Cardiac fibroblast (primary cell): ENCODE data around the gene LMBR1L.
A peak's percentile ranks its signal among the peaks of the same experiment; 100 is the strongest.

Source experiments
- DNase-seq, 2 donors: peaks; one replicate each; pipeline versions ENCODE4 v3.0.0 to v3.0.0-alpha.2; 2010; ENCODE audit warnings: low read depth in 2 of 2
- H3K4me3 ChIP-seq, 2 donors: replicated peaks in 1 of 2; 1 replicate in 1 of 2; 2 replicates in 1 of 2; pipeline ENCODE4 v1.5.1; 2011; ENCODE audit warnings: low read depth in 2 of 2, low read length in 2 of 2, mild to moderate bottlenecking in 2 of 2, moderate library complexity in 1 of 2
- TF ChIP-seq, protein P1 (sequence below): IDR thresholded peaks from one replicate; pipeline ENCODE4 v1.5.1; 2011; ENCODE audit warnings: low read depth, mild to moderate bottlenecking, low read length, inconsistent platforms

Gene LMBR1L

DNA sequence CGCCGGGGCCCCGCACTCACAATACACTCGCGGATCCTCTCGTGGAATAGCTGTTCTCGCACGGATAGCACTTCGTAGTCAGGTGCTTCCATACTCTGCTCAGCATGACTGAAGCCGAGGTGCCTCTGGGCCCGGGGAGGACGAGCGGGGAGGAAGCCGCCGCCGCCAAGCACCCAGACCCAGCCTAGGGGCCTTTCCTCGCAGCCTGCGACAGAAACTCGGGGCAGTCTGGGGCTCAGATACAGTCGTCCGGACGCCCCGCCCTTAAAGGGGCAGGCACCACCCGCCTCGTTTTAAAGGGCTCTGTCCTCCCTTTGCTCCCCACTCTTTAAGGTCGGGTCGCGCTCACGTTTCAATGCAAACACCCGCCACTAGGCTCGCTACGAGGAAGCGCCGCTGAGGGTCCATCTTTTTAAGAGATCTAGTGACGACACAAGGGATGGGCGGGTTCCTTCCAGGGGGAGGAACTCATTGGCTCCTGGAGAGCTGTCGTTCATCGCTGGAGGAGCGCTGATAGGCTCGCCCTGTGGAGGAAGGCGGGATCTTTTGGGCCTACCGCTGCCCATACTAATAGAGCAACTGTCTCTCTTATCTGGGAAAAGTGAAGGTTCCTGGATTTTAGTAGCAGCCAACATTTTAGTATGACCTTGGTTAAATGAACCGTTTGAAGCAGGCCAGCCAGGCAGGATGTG is at the start of gene LMBR1L:
Gene LMBR1L (minus strand): TSS at position 384 of the 692 bp plus-strand sequence. CDS start 292 bp downstream, at position 92.
- peak; percentile 98 to 99 for DNase-seq
- TF ChIP-seq, protein P1, sequence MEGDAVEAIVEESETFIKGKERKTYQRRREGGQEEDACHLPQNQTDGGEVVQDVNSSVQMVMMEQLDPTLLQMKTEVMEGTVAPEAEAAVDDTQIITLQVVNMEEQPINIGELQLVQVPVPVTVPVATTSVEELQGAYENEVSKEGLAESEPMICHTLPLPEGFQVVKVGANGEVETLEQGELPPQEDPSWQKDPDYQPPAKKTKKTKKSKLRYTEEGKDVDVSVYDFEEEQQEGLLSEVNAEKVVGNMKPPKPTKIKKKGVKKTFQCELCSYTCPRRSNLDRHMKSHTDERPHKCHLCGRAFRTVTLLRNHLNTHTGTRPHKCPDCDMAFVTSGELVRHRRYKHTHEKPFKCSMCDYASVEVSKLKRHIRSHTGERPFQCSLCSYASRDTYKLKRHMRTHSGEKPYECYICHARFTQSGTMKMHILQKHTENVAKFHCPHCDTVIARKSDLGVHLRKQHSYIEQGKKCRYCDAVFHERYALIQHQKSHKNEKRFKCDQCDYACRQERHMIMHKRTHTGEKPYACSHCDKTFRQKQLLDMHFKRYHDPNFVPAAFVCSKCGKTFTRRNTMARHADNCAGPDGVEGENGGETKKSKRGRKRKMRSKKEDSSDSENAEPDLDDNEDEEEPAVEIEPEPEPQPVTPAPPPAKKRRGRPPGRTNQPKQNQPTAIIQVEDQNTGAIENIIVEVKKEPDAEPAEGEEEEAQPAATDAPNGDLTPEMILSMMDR: peak; percentile 47

GRCh38 chr12:49160399-49160798 is 49.8 kb upstream of the LMBR1L start:
- DNase-seq: no peak
- H3K4me3 ChIP-seq: no peak overlapping the region
- TF ChIP-seq, protein P1: no peak

More for the DNA sequence above, at the start of gene LMBR1L:
- peak within 1 kb of the TSS; percentile 93 to 95 for H3K4me3 ChIP-seq

DNA sequence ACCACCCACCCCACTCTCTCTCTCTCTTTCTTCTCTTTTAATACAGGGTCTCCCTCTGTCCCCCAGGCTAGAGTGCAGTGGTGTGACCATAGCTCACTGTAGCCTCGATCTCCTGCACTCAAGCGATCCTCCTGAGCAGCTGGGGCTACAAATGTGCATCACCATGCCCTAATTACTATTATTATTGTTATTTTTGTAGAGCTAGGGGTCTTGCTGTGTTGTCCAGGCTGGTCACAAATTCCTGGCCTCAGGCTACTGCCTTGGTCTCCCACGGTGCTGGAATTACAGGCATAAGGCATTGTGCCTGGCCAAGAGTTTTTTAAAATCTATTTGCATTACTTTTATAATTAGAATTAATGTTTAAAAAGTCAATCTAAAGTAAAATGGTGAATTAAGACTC is 43.6 kb upstream of the LMBR1L start:
- TF ChIP-seq, protein P1: no peak
- DNase-seq: no peak
- H3K4me3 ChIP-seq: no peak overlapping the region

GRCh38 chr12:49147384-49147783 is 36.7 kb upstream of the LMBR1L start:
- DNase-seq: no peak
- no peak overlapping the region for H3K4me3 ChIP-seq
- TF ChIP-seq, protein P1: no peak

DNA sequence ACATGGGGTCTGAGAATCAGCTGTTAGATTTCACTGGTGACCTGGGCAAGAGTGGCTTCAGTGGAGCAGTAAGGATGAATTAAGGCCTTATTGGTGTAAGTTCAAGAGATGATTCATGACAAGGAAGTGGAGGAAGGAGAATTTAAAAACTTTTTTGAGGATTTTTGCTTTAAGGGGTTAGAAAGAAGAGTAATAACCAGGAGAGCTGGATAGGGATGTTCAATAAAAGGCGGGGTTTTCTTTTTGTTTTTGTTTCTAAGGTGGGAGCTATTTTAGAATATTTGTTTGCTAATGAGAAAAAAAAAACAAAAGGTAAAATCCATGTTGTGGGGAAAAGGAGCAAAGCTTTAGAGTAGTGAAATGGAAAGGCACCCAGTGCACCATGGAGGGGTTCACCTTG is 35.8 kb upstream of the LMBR1L start:
- no peak overlapping the region for H3K4me3 ChIP-seq
- DNase-seq: no peak
- TF ChIP-seq, protein P1: no peak

- DNase-seq: no peak
Observed at GRCh38 chr12:49144384-49144783, 33.7 kb upstream of the LMBR1L start.

More at GRCh38 chr12:49144384-49144783, 33.7 kb upstream of the LMBR1L start:
- TF ChIP-seq, protein P1: no peak
- H3K4me3 ChIP-seq: no peak overlapping the region
